Left renal pelvis (tissue), 4 donors: ENCODE data around the gene ZSWIM8. TPM values are rescaled to one million over a fixed set of nuclear protein-coding genes. Genes with fewer than 3 reads are reported as not detected.
"Not testable (repeated sequence)": the region's sequence is repeated elsewhere in the genome, so short reads cannot be mapped to it uniquely, and the experiment has no call there.

Experiments used
- DNase-seq, 4 donors: peaks; one replicate each; pipeline ENCODE4 v3.0.0-alpha.2; 2013; ENCODE audit warnings: low read depth in 4 of 4, low spot score in 3 of 4
- polyA plus RNA-seq, 4 donors: library from polyadenylated mRNA; unstranded; fragments of 120-200 nt; gene quantifications; one replicate each; pipeline ENCODE4 v1.2.1, GENCODE V29; 2013; ENCODE audit not compliant: insufficient read length in 4 of 4

Gene ZSWIM8
- polyA plus RNA-seq, 4 donors: 88.4 to 128 (median 102) TPM

DNA sequence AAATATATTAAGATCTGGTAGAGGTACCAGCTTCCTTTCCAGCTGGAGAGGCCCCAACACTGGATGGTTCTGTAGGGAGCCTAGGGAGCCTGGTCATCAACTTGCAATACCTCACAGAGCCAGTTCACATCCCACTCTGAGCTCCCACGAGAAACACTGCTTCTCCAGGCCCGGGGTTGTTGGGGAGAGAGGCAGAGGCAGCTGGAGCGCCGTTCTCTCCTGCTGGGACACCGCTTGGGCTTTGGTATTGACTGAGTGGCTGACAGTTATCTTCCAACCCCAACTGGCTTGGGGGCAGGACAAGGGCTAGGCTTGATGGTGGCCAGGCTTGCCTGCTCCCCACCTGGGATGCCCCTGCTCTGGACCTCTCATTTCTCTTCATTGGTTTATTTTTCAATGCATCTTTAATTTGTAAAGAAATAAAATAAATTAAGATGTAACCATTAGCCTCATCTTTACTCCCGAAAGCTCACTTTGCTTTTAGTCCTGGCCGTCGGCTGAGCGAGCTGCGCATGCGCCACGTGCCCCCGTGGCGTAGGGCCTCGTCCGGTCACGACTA lies 13.6 kb upstream of the ZSWIM8 start:
- DNase-seq: peak in 3 of 4 donors; percentile 64 to 77 (median 68)

DNA sequence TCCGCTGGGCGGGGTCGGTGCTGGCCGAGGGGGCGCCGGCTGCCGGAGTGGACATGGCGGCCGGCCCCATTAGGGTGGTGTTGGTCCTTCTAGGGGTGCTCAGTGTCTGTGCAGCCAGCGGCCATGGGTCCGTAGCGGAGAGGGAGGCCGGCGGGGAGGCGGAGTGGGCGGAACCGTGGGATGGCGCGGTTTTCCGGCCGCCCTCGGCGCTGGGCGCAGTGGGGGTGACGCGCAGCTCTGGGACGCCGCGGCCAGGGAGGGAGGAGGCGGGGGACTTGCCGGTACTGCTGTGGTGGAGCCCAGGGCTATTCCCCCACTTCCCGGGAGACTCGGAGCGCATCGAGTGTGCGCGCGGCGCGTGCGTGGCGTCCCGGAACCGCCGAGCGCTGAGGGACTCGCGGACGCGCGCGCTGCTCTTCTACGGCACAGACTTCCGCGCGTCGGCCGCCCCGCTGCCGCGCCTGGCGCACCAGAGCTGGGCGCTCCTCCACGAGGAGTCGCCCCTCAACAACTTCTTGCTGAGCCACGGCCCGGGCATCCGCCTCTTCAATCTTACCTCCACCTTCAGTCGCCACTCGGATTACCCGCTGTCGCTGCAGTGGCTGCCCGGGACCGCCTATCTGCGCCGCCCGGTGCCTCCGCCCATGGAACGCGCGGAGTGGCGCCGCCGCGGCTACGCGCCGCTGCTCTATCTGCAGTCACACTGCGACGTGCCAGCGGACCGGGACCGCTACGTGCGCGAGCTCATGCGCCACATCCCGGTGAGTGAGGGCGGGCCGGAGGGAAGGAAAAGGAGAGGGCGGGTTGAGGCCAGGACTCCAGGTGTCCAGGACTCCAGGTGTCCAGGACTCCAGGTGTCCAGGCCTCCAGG lies 12.9 kb upstream of the ZSWIM8 start:
- peak; percentile 60 to 72 (median 62) for DNase-seq

DNA sequence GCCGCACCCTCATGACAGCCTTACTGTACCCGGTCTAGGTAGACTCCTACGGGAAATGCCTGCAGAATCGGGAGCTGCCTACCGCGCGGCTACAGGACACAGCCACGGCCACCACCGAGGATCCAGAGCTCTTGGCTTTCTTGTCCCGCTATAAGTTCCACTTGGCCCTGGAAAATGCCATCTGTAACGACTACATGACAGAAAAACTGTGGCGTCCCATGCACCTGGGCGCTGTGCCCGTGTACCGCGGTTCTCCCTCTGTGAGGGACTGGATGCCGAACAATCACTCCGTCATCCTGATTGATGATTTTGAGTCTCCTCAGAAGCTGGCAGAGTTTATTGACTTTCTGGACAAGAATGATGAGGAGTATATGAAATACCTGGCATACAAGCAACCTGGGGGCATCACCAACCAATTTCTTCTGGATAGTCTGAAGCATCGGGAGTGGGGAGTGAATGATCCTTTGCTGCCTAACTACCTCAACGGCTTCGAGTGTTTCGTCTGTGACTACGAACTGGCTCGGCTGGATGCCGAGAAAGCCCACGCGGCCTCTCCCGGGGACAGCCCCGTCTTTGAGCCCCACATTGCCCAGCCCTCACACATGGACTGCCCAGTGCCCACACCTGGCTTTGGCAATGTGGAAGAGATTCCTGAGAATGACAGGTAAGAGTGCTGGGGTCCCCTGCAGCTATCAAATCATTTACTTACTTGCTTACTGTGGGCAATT lies 12.1 kb upstream of the ZSWIM8 start:
- no peak for DNase-seq

DNA sequence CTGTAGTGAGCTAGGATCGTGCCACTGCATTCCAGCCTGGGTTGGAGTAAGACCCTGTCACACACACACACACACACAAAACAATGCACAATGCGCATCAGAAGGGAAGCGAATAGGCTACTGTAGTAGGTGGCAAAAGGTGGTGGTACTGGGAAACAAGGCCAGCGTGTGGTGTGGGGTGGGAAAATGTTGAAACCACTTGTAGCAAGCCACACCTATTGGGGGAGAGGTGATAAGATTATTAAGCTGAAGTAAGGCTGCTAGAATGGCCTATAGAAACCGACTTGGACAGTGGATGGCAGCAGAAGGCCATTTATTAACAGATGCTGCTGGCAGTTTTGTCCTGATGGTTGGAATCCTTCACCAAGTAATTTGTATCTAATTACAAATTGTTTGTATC lies 10.8 kb upstream of the ZSWIM8 start:
- DNase-seq: no peak

DNA sequence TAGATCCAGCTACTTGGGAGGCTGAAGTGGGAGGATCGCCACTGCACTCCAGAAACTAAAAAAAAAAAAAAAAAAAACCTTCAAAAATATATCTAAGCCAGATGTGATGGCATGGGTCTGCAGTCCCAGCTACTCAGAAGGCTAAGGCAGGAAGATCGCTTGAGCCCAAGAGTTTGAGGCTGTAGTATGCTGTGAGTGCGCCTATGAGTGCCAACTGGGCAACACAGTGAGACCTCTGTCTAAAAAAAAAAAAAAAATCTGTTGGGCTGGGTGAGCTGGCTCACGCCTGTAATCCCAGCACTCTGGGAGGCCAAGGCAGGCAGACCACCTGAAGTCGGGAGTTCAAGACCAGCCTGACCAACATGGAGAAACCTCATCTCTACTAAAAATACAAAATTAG lies 6.4 kb upstream of the ZSWIM8 start:
- DNase-seq: no peak

DNA sequence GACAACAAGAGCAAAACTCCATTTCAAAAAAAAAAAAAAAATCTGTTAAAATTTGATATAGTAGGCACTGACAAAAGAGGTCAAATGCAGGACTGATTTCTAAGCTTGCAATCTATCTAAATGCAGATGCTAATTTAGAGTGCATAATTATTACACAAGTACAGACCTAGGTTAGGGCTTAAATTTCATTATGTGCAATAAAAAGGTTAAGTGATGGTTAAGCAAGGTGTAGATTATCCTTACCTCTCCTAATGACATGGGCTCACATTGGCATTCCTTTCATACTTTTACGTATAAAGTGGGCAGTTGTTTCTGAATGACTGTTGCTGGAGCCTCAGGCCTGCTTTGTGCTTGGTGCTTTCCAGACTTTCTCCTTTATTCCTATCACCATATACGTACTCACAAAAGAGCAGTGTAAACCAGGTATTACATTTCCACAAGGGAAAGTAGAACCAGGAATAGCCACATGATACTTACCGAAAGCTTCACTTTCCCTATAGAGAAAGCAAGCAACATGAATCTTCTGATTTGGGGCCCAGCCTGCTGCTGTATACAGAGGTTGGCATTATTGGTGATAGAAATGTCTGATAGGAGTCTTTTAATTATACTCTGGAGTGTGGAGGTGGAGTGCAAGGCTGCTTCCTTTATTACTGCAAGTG lies 5.7 kb upstream of the ZSWIM8 start:
- no peak for DNase-seq

DNA sequence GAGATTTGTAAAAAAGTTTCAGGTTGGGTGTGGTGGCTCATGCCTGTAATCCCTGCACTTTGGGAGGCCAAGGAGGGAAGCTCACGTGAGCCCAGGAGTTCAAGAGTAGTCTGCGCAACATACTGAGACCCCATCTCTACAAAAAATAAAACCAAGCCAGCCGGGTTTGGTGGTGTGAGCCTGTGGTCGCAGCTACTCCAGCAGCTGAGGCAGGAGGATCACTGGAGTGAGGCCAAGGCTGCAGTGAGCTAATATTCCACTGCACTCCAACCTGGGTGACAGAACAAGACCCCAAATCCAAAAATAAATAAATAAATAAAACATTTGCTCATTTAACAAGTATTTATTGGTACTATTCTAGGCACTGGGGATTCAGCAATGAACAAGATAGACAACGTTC lies 5.1 kb upstream of the ZSWIM8 start:
- DNase-seq: no peak

DNA sequence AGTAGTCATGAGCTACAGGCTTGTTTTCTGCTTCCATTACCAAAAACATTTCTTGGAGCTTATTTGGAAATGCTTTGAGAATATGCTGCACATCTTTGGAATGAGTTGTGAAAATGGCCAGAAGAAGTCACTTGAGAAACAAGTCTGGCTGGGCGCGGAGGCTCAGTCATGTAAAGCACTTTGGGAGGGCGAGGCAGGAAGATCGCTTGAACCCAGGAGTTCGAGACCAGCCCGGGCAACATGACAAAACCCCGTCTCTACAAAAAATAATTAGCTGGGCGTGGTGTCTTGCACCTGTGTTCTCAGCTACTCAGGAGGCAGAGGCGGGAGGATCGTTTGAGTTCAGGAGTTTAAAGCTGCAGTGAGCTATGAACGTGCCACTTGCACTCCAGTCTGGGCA lies 4.4 kb upstream of the ZSWIM8 start:
- no peak for DNase-seq

DNA sequence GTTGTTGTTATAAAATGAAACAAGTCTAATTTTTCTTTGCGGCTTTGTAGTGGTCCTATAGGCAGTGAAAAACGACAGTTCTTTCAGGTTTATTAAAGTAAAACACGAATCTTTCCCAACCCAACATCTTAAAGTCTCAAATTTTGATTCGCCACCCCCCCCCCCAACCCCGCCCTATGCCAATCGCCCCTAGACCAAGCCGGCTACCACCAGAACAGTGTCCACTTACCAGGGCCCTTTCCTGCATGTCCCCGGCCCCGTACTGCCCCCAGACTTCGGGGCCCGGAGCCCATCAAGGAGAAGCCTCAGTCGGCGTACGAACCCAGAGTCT lies 3.9 kb upstream of the ZSWIM8 start:
- DNase-seq: no peak

DNA sequence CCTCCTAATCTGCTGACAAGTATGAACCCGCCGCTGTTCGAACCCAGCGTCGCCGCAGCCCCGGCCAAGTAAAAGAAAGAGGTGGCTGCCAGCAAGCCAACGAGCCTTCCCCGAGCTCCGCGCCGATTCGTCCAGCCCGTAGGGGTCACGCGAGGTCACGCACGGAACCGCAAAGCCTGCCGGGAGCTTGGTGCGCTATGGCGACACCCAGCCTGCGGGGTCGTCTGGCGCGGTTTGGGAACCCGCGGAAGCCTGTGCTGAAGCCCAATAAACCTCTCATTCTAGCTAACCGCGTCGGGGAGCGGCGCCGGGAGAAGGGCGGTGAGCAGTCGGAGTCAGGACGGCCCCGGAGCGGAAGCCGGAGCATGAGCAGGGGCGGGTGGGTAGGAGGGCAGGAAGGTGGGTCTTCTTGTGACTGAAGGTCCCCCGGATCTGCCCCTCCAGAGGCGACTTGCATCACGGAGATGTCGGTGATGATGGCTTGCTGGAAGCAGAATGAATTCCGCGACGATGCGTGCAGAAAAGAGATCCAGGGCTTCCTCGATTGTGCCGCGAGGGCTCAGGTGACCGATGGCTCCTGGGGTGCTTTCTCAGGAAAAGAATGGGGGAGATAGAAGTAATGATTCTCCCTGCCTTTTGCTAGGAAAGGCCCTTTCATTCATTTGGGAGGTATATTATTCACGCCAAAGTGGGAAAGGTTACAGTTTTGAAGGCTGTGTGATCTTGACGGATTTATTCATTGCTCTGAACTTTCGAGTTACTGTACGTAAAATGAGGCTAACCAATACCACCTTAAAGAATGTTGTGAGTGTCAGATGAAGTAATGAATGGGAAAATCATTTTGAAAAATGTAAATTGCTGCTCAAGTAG lies 3.3 kb upstream of the ZSWIM8 start, which contains the start of gene CHCHD1:
Gene CHCHD1 (plus strand): TSS at position 170 of the 870 bp plus-strand sequence. CDS start 28 bp downstream, at position 198.
- peak; percentile 77 to 86 (median 81) for DNase-seq

DNA sequence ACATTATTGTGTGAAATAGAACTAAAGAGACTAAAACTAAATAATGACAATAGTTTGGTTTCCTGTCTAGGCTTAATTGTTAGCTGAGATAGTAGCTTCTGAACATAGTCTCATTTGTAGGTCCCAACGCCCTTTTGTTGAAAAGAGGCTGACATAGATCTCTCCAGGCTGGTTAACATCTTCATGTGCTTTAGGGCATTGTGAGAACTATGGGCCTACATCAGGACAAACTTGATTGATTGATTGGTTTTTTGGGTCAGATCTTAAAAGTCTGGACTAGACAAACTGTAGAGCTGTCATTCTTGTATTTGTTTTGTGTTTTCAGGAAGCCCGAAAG lies 2.7 kb upstream of the ZSWIM8 start:
- DNase-seq: no peak

DNA sequence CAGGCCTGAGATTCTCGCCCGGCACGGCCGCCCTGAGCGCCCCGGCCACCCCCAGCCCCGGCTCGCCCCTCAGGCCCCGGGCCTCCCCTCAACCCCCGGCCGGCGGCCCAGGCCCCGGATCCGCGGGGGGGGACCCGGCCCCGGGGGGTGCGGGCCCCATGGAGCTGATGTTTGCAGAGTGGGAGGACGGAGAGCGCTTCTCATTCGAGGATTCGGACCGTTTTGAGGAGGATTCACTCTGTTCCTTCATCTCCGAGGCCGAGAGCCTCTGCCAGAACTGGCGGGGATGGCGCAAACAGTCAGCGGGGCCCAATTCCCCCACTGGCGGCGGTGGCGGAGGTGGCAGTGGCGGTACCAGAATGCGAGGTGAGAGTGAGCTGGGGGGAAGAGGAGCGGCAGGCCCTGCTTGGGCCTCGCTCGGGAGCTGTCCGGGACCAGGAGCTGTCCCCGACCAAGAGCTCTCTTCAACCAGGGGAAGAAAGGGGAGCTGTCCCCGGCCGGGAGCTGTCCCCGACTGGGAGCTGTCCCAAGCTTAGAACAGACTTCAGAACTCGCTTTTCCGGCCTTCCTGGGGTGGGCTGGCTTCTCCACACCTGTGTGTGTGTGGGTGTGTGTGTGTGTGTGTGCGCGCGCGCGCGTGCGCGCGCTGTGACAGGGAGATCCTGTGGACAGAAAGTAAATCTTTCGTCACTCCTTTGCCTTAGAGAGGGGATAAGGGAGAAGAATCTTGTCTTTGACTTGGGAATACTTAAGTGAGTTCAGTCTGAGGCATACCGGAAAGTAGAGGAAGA lies 510 bp downstream of the ZSWIM8 start:
- peak in 1 of 4 donors; percentile 12 for DNase-seq

DNA sequence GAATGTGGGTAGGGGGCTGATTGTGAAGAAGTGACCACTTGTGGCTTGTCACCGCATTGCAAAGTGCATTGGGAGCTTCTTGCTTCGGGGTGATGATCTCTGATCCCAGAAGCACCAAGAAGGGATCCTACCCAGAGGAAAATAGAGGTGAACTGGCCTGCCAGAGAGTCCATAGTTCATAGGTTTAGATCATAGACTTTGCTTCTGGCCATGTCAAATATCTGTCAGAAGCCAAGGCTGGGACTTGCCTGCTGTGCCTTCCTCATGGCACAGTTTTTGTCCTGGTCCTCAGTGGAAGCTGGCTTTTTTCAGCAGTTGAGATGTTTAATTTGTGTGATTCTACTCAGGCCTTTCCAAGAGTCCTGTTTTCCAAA lies 1.1 kb downstream of the ZSWIM8 start:
- no peak for DNase-seq

DNA sequence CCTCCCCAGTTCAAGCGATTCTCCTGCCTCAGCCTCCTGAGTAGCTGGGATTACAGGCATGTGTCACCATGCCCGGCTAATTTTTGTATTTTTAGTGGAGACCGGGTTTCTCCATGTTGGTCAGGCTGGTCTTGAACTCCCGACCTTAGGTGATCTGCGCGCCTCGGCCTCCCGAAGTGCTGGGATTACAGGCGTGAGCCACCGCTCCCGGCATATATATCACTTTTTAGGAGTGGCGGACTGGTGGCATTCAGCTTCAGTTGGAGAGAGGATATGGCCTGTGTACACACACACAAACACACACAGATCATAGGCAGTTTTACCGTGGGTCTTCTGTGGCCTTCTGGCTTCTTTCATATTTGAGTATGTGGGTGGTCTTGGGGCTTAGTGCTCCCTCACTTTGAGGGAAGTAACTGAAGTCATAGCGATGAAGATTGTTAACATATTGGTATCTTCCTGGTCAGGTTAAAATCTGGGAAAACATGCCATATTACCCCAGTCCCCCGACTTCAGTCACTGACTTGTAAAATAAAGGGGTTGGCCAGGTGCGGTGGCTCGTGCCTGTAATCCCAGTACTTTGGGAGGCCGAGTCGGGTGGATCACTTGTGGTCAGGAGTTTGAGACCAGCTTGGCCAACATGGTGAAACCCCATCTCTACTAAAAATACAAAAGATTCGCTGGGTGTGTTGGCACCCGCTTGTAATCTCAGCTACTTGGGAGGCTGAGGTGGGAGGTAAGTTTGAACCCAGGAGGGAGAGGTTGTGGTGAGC lies 1.8 kb downstream of the ZSWIM8 start:
- not testable (repeated sequence) for DNase-seq

DNA sequence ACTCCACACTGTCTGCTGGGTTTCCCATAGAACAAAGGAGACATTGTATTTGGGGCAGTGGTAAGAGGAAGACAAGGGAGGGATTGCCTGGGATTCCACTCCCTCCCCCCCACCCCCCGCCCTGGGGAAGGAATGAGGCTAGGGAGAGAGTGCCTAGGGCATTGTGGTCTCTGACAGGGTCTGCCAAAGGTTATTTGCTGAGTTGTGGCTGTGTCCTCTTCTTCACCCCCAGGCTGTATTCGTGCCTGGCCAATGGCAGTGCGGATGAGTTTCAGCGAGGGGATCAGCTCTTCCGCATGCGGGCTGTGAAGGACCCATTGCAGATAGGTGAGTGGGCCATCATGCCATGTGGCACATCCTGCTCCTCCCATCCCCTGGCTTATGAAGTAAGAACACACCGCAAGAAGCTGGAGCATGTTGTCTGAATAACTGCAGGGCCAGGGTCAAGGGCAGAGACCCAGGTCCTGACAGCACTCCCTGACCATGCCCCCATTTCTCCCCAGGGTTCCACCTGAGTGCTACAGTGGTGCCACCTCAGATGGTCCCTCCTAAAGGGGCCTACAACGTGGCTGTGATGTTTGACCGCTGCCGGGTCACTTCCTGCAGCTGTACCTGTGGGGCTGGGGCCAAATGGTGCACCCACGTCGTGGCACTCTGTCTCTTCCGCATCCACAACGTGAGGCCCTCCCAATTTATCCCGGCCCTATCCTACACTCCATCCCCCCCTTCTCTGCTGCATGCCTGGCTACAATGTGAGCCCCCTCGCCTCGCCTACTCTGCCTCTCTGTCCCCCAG lies 3.7 kb downstream of the ZSWIM8 start:
- no peak for DNase-seq

DNA sequence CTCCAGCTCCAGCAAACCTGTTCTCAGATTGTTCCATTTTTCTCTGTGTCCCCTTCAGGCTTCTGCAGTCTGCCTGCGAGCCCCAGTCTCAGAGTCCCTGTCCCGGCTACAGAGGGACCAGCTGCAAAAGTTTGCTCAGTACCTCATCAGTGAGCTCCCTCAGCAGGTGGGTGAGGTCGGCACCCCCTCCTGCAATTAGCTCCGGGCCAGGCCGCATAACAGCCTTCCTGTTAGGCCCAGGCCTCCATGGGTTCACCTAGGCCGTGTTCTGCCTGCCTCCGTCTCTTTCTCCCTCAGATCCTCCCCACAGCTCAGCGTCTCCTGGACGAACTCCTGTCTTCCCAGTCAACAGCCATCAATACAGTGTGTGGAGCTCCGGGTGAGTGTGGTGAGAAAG lies 4.3 kb downstream of the ZSWIM8 start:
- DNase-seq: no peak

DNA sequence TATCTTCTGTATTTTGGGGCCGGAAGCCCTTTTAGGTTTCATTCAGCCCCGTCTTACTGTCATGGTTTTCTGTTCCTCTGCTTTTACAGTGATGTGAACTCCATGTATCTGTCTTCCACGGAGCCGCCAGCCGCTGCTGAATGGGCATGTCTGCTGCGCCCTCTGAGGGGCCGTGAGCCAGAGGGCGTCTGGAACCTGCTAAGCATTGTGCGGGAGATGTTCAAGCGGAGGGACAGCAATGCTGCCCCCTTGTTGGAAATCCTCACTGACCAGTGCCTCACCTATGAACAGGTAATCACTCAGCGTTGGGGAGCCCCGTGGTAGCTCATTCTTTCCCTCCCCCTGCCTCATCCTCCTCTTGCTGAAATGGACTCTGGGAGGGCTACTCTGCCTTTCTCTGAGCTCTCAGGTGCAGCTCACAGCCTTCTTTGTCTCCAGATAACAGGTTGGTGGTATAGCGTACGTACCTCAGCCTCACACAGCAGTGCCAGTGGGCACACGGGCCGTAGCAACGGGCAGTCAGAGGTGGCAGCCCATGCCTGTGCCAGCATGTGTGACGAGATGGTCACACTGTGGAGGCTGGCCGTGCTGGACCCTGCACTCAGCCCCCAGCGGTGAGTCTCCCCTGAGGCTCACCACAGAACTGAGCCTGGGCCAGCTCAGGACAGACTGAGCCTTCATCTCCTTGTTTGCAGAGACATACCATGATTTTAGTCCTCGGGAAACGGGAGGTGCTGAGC lies 5.7 kb downstream of the ZSWIM8 start:
- no peak for DNase-seq
